Activated B cell treated with CpG ODN at 0.5 μM for 24 hours (primary cell): Measurements from ENCODE around the gene CRTAC1. TPM values are rescaled to one million over a fixed set of nuclear protein-coding genes. Genes with fewer than 3 reads are reported as not detected.

Experiments
- ATAC-seq: fragments of 200-7000 bp; cut with Tn5 transposase; one replicate; pipeline ENCODE4 v1.10.0; 2021; ENCODE audit warnings: low read depth, mild to moderate bottlenecking, moderate library complexity
- CTCF ChIA-PET: fragments of 350-600 bp; sonication (Branson Sonifier 250); formaldehyde crosslinking; loops from one replicate; lab custom pipeline; 2021; ENCODE audit warnings: antibody characterized with exemption; lab: Charles Lee
- POLR2A ChIA-PET: fragments of 350-600 bp; sonication (Branson Sonifier 250); formaldehyde crosslinking; loops from one replicate; lab custom pipeline; 2021; ENCODE audit warnings: antibody characterized with exemption; lab: Charles Lee
- DNase-seq: peaks from one replicate; pipeline ENCODE4 v3.0.0; 2022
- H3K27ac Mint-ChIP-seq: one replicate; pipeline ENCODE4 v1.8.0; 2020; ENCODE audit warnings: mixed read lengths
- H3K27me3 Mint-ChIP-seq: one replicate; pipeline ENCODE4 v1.8.0; 2021; ENCODE audit warnings: mixed read lengths
- H3K36me3 Mint-ChIP-seq: one replicate; pipeline ENCODE4 v1.8.0; 2021; ENCODE audit warnings: low read depth, mixed read lengths
- H3K4me1 Mint-ChIP-seq: one replicate; pipeline ENCODE4 v1.8.0; 2021; ENCODE audit warnings: mixed read lengths
- H3K4me3 Mint-ChIP-seq: one replicate; pipeline ENCODE4 v1.8.0; 2020; ENCODE audit warnings: mild to moderate bottlenecking, mixed read lengths
- H3K9me3 Mint-ChIP-seq: one replicate; pipeline ENCODE4 v1.8.0; 2020; ENCODE audit warnings: mixed read lengths
- intact Hi-C: fragments of 100-400 bp; cut with micrococcal nuclease; formaldehyde crosslinking; loops from one replicate; pipeline ENCODE4 v1.15.1; 2024
- total RNA-seq: library from RNA; stranded (reverse); gene quantifications from 2 replicates; pipeline ENCODE4 v1.2.3, GENCODE V29; 2022
- TF ChIP-seq, protein P1 (sequence below): fragments of 200-600 bp; IDR thresholded peaks from one replicate; pipeline ENCODE4 v1.8.0; 2022; ENCODE audit warnings: antibody characterized with exemption, mild to moderate bottlenecking

Gene CRTAC1
- total RNA-seq, 1 donor from 2014 or later = not detected

DNA sequence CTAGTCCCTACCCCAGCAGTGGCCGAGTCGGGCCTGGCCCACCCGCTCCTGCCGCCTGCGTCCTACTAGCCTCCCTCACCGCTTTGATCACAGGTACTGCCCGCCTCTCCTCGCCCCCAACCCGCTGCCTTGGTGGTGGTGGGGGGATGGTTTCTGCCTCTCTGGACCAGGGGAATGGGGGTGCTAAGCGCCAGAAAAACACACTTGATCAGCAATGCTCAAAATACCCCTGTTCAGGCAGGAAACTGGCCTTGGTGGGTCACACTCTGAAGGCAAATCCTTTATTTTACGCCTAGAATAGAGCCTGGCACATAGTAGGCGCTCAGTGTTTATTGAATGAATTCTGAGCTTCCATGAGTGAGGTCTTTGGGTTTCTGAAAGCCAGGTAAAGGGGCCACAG lies 1.0 kb upstream of the CRTAC1 start:
- Mint-ChIP-seq H3K9me3 (no peaks in the 10 kb centered on the region), H3K36me3 (no peaks in the 10 kb centered on the region), H3K27ac (no peak overlapping the region), H3K4me3 (no peak overlapping the region), H3K4me1 (peaks cover 7% of the 10 kb centered on the region), H3K27me3 (peaks cover 63% of the 10 kb centered on the region)
- intact Hi-C loops = no loop called here
- ATAC-seq = no peak
- TF ChIP-seq, protein P1, sequence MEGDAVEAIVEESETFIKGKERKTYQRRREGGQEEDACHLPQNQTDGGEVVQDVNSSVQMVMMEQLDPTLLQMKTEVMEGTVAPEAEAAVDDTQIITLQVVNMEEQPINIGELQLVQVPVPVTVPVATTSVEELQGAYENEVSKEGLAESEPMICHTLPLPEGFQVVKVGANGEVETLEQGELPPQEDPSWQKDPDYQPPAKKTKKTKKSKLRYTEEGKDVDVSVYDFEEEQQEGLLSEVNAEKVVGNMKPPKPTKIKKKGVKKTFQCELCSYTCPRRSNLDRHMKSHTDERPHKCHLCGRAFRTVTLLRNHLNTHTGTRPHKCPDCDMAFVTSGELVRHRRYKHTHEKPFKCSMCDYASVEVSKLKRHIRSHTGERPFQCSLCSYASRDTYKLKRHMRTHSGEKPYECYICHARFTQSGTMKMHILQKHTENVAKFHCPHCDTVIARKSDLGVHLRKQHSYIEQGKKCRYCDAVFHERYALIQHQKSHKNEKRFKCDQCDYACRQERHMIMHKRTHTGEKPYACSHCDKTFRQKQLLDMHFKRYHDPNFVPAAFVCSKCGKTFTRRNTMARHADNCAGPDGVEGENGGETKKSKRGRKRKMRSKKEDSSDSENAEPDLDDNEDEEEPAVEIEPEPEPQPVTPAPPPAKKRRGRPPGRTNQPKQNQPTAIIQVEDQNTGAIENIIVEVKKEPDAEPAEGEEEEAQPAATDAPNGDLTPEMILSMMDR = no peak
- ChIA-PET CTCF (no interaction called here), POLR2A (no interaction called here)
- no peak for DNase-seq

- H3K9me3 Mint-ChIP-seq = no peaks in the 10 kb centered on the region
- intact Hi-C loops = no loop called here
- peaks cover 59% of the 10 kb centered on the region for H3K27me3 Mint-ChIP-seq
- TF ChIP-seq, protein P1 = no peak
- no peaks in the 10 kb centered on the region for H3K36me3 Mint-ChIP-seq
- peaks cover 7% of the 10 kb centered on the region for H3K4me1 Mint-ChIP-seq
- CTCF ChIA-PET = no interaction called here
- POLR2A ChIA-PET = no interaction called here
- H3K4me3 Mint-ChIP-seq = no peak overlapping the region
- H3K27ac Mint-ChIP-seq = no peak overlapping the region
- DNase-seq (no peak), ATAC-seq (no peak)
These were observed 590 bp upstream of the CRTAC1 start for GRCh38 chr10:98030991-98031431.

DNA sequence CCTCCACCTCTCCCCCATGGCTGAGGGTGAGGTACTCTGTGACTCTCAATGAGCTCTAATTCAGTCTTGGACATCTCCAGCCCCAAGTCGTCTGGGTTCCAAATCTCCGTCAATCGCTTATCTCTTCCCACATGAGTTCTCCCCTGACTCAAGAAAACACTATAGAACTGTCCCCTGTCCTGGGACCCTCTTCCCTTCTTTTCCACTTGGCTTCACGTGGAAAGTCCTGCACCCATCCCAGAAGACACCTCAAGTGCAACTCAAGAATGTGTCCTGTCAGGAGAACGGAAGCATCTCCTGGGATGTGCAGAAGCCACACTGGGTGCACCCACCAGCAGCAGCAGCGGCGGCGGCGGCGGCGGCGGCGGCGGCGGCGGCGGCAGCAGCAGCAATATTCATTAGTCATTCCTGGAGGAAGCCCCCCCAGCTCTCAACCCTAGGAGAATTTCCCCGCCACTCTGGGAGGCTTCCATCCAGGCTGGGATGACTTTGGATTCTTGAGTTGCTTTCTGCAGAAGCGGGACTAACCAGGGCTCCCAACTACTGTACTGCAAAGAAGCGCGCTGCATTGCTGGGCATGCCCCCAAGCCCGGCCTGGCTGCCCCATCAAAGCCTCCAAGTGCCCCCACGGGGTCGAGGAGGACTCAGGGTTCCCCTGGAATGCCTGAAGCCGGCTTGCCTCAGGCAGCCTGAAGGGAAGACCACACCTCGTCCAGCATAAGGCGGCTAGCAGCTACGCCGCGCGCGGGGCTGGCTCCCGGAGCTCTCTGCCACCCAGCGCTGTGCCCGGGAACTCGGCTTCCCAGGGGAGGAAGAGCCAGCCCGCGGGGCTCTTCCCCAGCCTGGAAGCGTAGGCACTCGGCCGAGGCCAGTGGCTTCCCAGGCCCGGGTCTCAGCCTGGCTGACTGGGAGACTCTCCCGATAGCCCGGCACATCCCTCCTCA lies 1.0 kb downstream of the CRTAC1 start:
- Mint-ChIP-seq H3K36me3 (no peaks in the 10 kb centered on the region), H3K4me3 (peak overlapping the region; percentile 41), H3K9me3 (no peaks in the 10 kb centered on the region), H3K4me1 (peaks cover 7% of the 10 kb centered on the region), H3K27me3 (peaks cover 48% of the 10 kb centered on the region), H3K27ac (no peak overlapping the region)
- TF ChIP-seq, protein P1 = no peak
- POLR2A ChIA-PET = no interaction called here
- DNase-seq (no peak), ATAC-seq (no peak)
- CTCF ChIA-PET = interaction anchor here (0.9 to 1.0 kb wide), 3 partner anchors 11 to 15 kb away, joined by 3 read pairs; no protein-coding TSS in a partner anchor
- intact Hi-C loops = no loop called here

- Mint-ChIP-seq H3K27me3 (peaks cover 48% of the 10 kb centered on the region), H3K36me3 (no peaks in the 10 kb centered on the region), H3K9me3 (no peaks in the 10 kb centered on the region), H3K4me3 (no peak overlapping the region), H3K4me1 (peaks cover 7% of the 10 kb centered on the region), H3K27ac (no peak overlapping the region)
- ChIA-PET CTCF (interaction anchor here (0.9 to 1.2 kb wide), 4 partner anchors 12 to 140 kb away, joined by 3 to 4 read pairs (median 3); no protein-coding TSS in a partner anchor), POLR2A (no interaction called here)
- peak; percentile 34 for ATAC-seq
- TF ChIP-seq, protein P1 = no peak
- DNase-seq = no peak
- intact Hi-C loops = no loop called here
These were observed 2.2 kb downstream of the CRTAC1 start for GRCh38 chr10:98028168-98028770.

DNA sequence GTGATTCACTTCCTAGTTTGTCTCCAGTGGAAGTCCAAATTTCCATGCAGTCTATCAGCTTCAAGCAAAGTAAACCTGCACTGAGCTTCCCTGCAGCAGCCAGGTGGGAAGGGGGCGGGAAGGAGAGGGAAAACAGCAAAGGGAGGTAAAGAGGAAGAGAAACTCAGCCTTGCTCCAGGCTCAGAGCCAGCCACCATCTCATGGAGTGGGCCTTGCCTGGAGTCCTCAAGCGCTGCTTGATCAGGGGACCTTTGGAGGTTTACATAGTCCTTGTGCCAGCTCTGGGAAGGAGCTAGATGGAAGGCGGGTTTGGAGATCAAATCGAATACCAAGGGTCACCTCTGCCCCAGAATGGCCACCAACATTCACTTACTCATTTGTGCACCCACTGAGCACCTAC lies 7.4 kb downstream of the CRTAC1 start:
- no peak for ATAC-seq
- Mint-ChIP-seq H3K27ac (no peak overlapping the region), H3K4me1 (no peaks in the 10 kb centered on the region), H3K36me3 (no peaks in the 10 kb centered on the region), H3K27me3 (peaks cover 32% of the 10 kb centered on the region), H3K4me3 (no peak overlapping the region), H3K9me3 (no peaks in the 10 kb centered on the region)
- DNase-seq = no peak
- intact Hi-C loops = no loop called here
- ChIA-PET POLR2A (no interaction called here), CTCF (no interaction called here)
- TF ChIP-seq, protein P1 = no peak
